HEK293 (cell line): ENCODE measurements around the gene GATA1.

Source experiments
- BCL11A ChIP-seq: fragments of 450-650 bp; formaldehyde crosslinking; IDR thresholded peaks from 2 replicates; pipeline ENCODE4 v1.5.1; 2016; ENCODE audit warnings: low read depth, missing biosample characterization, missing genetic modification characterization
- KLF10 ChIP-seq: fragments of 450-650 bp; IDR thresholded peaks from 2 replicates; pipeline ENCODE4 v1.5.1; 2018; ENCODE audit warnings: missing biosample characterization, mild to moderate bottlenecking, missing genetic modification characterization
- KLF7 ChIP-seq: fragments of 450-650 bp; formaldehyde crosslinking; IDR thresholded peaks from 2 replicates; pipeline ENCODE4 v1.5.1; 2016; ENCODE audit warnings: missing biosample characterization, missing genetic modification characterization, borderline replicate concordance
- MYNN ChIP-seq: fragments of 450-650 bp; formaldehyde crosslinking; IDR thresholded peaks from 2 replicates; pipeline ENCODE4 v1.5.1; 2016; ENCODE audit warnings: missing biosample characterization, missing genetic modification characterization, borderline replicate concordance
- SP3 ChIP-seq: fragments of 450-650 bp; formaldehyde crosslinking; IDR thresholded peaks from 2 replicates; pipeline ENCODE4 v1.5.1; 2016; ENCODE audit warnings: missing biosample characterization, missing genetic modification characterization
- TRIM28 ChIP-seq: IDR thresholded peaks from 2 replicates; pipeline ENCODE4 v1.6.1; 2011; ENCODE audit warnings: low read length, control low read depth, borderline replicate concordance
- ZBTB20 ChIP-seq: fragments of 450-650 bp; formaldehyde crosslinking; IDR thresholded peaks from 2 replicates; pipeline ENCODE4 v1.5.1; 2016; ENCODE audit warnings: missing biosample characterization, missing genetic modification characterization
- ZNF10 ChIP-seq: fragments of 450-650 bp; formaldehyde crosslinking; IDR thresholded peaks from 2 replicates; pipeline ENCODE4 v1.5.1; 2017; ENCODE audit warnings: missing biosample characterization, missing genetic modification characterization
- ZNF24 ChIP-seq: fragments of 450-650 bp; formaldehyde crosslinking; IDR thresholded peaks from 2 replicates; pipeline ENCODE4 v1.5.1; 2016; ENCODE audit warnings: missing biosample characterization, missing genetic modification characterization
- ZNF335 ChIP-seq: fragments of 450-650 bp; formaldehyde crosslinking; conservative IDR thresholded peaks from 2 replicates; pipeline ENCODE4 v1.5.1; 2016; ENCODE audit warnings: missing biosample characterization, missing genetic modification characterization
- ZNF48 ChIP-seq: fragments of 450-650 bp; formaldehyde crosslinking; IDR thresholded peaks from 2 replicates; pipeline ENCODE4 v1.5.1; 2016; ENCODE audit warnings: missing biosample characterization, missing genetic modification characterization
- ZNF513 ChIP-seq: fragments of 450-650 bp; IDR thresholded peaks from 2 replicates; pipeline ENCODE4 v1.5.1; 2018; ENCODE audit warnings: missing biosample characterization, missing genetic modification characterization
- ZNF560 ChIP-seq: fragments of 450-650 bp; formaldehyde crosslinking; IDR thresholded peaks from 2 replicates; pipeline ENCODE4 v1.5.1; 2017; ENCODE audit warnings: missing biosample characterization, missing genetic modification characterization, borderline replicate concordance
- ZNF561 ChIP-seq: fragments of 450-650 bp; IDR thresholded peaks from 2 replicates; pipeline ENCODE4 v1.5.1; 2018; ENCODE audit warnings: missing biosample characterization, missing genetic modification characterization, borderline replicate concordance
- ZNF624 ChIP-seq: fragments of 450-650 bp; formaldehyde crosslinking; IDR thresholded peaks from 2 replicates; pipeline ENCODE4 v1.5.1; 2017; ENCODE audit warnings: missing biosample characterization, missing genetic modification characterization
- ZNF76 ChIP-seq: fragments of 450-650 bp; formaldehyde crosslinking; IDR thresholded peaks from 2 replicates; pipeline ENCODE4; 2016; ENCODE audit warnings: low read depth, missing biosample characterization, missing genetic modification characterization, borderline replicate concordance
- ZNF777 ChIP-seq: fragments of 450-650 bp; formaldehyde crosslinking; IDR thresholded peaks from 2 replicates; pipeline ENCODE4 v1.5.1; 2017; ENCODE audit warnings: missing biosample characterization, missing genetic modification characterization, borderline replicate concordance
- TF ChIP-seq, protein P1 (sequence below): fragments of 450-650 bp; formaldehyde crosslinking; IDR thresholded peaks from 2 replicates; pipeline ENCODE4 v1.5.1; 2016; ENCODE audit warnings: missing biosample characterization, missing genetic modification characterization
- TF ChIP-seq, protein P2 (sequence below): fragments of 450-650 bp; formaldehyde crosslinking; conservative IDR thresholded peaks from 2 replicates; pipeline ENCODE4 v1.5.1; 2016; ENCODE audit warnings: low read depth, missing biosample characterization, missing genetic modification characterization
- TF ChIP-seq, protein P3 (sequence below): fragments of 450-650 bp; formaldehyde crosslinking; IDR thresholded peaks from 2 replicates; pipeline ENCODE4 v1.5.1; 2016; ENCODE audit warnings: missing biosample characterization, missing genetic modification characterization, borderline replicate concordance
- TF ChIP-seq, protein P4 (sequence below): fragments of 450-650 bp; formaldehyde crosslinking; IDR thresholded peaks from 2 replicates; pipeline ENCODE4 v1.5.1; 2016; ENCODE audit warnings: missing biosample characterization, missing genetic modification characterization
- TF ChIP-seq, protein P5 (sequence below): fragments of 450-650 bp; formaldehyde crosslinking; IDR thresholded peaks from 2 replicates; pipeline ENCODE4 v1.5.1; 2016; ENCODE audit warnings: missing biosample characterization, missing genetic modification characterization
- TF ChIP-seq, protein P6 (sequence below): fragments of 450-650 bp; formaldehyde crosslinking; optimal IDR thresholded peaks from 2 replicates; pipeline ENCODE3; 2016; ENCODE audit warnings: missing biosample characterization, mild to moderate bottlenecking, missing genetic modification characterization

Gene GATA1

GRCh38 chrX:48737213-48737938 lies 49.0 kb upstream of the GATA1 start (continued):
- TF ChIP-seq, protein P1, sequence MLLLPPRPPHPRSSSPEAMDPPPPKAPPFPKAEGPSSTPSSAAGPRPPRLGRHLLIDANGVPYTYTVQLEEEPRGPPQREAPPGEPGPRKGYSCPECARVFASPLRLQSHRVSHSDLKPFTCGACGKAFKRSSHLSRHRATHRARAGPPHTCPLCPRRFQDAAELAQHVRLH: peak; percentile 69; the same call in 1 of the 2 replicates
- no peak for TF ChIP-seq ZNF624 (tag by site-specific recombination)
- TF ChIP-seq, protein P2, sequence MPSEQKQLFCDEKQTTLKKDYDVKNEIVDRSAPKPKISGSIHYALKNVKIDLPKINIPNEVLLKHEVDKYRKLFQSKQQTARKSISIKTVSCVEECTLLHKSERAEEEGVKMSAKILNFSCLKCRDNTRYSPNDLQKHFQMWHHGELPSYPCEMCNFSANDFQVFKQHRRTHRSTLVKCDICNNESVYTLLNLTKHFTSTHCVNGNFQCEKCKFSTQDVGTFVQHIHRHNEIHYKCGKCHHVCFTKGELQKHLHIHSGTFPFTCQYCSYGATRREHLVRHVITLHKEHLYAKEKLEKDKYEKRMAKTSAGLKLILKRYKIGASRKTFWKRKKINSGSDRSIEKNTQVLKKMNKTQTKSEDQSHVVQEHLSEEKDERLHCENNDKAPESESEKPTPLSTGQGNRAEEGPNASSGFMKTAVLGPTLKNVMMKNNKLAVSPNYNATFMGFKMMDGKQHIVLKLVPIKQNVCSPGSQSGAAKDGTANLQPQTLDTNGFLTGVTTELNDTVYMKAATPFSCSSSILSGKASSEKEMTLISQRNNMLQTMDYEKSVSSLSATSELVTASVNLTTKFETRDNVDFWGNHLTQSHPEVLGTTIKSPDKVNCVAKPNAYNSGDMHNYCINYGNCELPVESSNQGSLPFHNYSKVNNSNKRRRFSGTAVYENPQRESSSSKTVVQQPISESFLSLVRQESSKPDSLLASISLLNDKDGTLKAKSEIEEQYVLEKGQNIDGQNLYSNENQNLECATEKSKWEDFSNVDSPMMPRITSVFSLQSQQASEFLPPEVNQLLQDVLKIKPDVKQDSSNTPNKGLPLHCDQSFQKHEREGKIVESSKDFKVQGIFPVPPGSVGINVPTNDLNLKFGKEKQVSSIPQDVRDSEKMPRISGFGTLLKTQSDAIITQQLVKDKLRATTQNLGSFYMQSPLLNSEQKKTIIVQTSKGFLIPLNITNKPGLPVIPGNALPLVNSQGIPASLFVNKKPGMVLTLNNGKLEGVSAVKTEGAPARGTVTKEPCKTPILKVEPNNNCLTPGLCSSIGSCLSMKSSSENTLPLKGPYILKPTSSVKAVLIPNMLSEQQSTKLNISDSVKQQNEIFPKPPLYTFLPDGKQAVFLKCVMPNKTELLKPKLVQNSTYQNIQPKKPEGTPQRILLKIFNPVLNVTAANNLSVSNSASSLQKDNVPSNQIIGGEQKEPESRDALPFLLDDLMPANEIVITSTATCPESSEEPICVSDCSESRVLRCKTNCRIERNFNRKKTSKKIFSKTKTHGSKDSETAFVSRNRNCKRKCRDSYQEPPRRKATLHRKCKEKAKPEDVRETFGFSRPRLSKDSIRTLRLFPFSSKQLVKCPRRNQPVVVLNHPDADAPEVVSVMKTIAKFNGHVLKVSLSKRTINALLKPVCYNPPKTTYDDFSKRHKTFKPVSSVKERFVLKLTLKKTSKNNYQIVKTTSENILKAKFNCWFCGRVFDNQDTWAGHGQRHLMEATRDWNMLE (tag by site-specific recombination): peak; percentile 96
- TF ChIP-seq ZNF10: peak; percentile 77; the same call in 1 of the 2 replicates
- TF ChIP-seq, protein P3, sequence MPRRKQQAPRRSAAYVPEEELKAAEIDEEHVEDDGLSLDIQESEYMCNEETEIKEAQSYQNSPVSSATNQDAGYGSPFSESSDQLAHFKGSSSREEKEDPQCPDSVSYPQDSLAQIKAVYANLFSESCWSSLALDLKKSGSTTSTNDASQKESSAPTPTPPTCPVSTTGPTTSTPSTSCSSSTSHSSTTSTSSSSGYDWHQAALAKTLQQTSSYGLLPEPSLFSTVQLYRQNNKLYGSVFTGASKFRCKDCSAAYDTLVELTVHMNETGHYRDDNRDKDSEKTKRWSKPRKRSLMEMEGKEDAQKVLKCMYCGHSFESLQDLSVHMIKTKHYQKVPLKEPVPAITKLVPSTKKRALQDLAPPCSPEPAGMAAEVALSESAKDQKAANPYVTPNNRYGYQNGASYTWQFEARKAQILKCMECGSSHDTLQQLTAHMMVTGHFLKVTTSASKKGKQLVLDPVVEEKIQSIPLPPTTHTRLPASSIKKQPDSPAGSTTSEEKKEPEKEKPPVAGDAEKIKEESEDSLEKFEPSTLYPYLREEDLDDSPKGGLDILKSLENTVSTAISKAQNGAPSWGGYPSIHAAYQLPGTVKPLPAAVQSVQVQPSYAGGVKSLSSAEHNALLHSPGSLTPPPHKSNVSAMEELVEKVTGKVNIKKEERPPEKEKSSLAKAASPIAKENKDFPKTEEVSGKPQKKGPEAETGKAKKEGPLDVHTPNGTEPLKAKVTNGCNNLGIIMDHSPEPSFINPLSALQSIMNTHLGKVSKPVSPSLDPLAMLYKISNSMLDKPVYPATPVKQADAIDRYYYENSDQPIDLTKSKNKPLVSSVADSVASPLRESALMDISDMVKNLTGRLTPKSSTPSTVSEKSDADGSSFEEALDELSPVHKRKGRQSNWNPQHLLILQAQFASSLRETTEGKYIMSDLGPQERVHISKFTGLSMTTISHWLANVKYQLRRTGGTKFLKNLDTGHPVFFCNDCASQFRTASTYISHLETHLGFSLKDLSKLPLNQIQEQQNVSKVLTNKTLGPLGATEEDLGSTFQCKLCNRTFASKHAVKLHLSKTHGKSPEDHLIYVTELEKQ (tag by site-specific recombination): no peak
- TF ChIP-seq, protein P4, sequence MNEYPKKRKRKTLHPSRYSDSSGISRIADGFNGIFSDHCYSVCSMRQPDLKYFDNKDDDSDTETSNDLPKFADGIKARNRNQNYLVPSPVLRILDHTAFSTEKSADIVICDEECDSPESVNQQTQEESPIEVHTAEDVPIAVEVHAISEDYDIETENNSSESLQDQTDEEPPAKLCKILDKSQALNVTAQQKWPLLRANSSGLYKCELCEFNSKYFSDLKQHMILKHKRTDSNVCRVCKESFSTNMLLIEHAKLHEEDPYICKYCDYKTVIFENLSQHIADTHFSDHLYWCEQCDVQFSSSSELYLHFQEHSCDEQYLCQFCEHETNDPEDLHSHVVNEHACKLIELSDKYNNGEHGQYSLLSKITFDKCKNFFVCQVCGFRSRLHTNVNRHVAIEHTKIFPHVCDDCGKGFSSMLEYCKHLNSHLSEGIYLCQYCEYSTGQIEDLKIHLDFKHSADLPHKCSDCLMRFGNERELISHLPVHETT (tag by site-specific recombination): peak; percentile 75
- TF ChIP-seq MYNN (tag by site-specific recombination): 0 out of 2 replicates have a peak, but pooled peaks have one; percentile 36
- 0 out of 2 replicates have a peak, but pooled peaks have one; percentile 36 for TF ChIP-seq ZNF24 (tag by site-specific recombination)
- 0 out of 2 replicates have a peak, but pooled peaks have one; percentile 18 for TF ChIP-seq BCL11A (tag by site-specific recombination)
- TF ChIP-seq TRIM28: peak; percentile 55; the same call in 1 of the 2 replicates
- TF ChIP-seq ZNF513 (tag by site-specific recombination): peak; percentile 80
- TF ChIP-seq, protein P5, sequence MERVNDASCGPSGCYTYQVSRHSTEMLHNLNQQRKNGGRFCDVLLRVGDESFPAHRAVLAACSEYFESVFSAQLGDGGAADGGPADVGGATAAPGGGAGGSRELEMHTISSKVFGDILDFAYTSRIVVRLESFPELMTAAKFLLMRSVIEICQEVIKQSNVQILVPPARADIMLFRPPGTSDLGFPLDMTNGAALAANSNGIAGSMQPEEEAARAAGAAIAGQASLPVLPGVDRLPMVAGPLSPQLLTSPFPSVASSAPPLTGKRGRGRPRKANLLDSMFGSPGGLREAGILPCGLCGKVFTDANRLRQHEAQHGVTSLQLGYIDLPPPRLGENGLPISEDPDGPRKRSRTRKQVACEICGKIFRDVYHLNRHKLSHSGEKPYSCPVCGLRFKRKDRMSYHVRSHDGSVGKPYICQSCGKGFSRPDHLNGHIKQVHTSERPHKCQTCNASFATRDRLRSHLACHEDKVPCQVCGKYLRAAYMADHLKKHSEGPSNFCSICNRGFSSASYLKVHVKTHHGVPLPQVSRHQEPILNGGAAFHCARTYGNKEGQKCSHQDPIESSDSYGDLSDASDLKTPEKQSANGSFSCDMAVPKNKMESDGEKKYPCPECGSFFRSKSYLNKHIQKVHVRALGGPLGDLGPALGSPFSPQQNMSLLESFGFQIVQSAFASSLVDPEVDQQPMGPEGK (tag by site-specific recombination): peak; percentile 54; the same call in 1 of the 2 replicates
- TF ChIP-seq ZNF560 (tag by site-specific recombination): no peak
- TF ChIP-seq ZNF777 (tag by site-specific recombination): no peak
- TF ChIP-seq KLF10 (tag by site-specific recombination): peak; percentile 34; the same call in 1 of the 2 replicates
- peak; percentile 66; the same call in 1 of the 2 replicates for TF ChIP-seq KLF7 (tag by site-specific recombination)
- peak; percentile 20; the same call in 1 of the 2 replicates for TF ChIP-seq ZBTB20 (tag by site-specific recombination)
- peak; percentile 46; the same call in 1 of the 2 replicates for TF ChIP-seq ZNF561 (tag by site-specific recombination)
- no peak for TF ChIP-seq ZNF48
- TF ChIP-seq, protein P6, sequence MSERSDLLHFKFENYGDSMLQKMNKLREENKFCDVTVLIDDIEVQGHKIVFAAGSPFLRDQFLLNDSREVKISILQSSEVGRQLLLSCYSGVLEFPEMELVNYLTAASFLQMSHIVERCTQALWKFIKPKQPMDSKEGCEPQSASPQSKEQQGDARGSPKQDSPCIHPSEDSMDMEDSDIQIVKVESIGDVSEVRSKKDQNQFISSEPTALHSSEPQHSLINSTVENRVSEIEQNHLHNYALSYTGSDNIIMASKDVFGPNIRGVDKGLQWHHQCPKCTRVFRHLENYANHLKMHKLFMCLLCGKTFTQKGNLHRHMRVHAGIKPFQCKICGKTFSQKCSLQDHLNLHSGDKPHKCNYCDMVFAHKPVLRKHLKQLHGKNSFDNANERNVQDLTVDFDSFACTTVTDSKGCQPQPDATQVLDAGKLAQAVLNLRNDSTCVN (tag by site-specific recombination): peak; percentile 30
- TF ChIP-seq ZNF335 (tag by site-specific recombination): peak; percentile 67
- peak; percentile 56 for TF ChIP-seq SP3 (tag by site-specific recombination)
- TF ChIP-seq ZNF76 (tag by site-specific recombination): peak; percentile 61; the same call in 1 of the 2 replicates
